ENCODE data around the gene DDX54.

The DDX54 gene

DNA sequence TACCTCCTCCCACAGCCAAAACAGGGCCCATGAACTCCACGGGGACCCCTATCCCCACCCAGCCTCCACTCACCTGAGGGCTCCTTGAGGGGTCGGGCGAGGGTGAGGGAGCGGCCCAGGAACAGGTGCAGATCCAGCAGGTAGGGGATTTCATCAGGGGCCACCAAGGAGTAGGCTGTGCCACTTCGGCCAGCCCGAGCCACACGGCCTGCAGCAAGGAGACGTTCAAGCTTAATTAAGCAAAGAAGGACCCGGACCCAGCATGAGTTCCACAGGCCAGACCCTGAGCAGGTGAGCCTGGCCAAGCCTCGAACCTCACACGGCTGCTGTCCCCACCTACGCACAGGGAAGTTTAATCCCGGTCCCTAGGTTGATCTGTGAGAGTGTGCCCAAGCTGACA is 15.6 kb downstream of the DDX54 start:
- DNase-seq (ENCODE audit: low spot score in 2 of 2): no peak
- Mint-ChIP-seq H3K36me3 (peaks cover 39% of the 10 kb centered on the region), H3K27ac (no peak overlapping the region), H3K4me1 (peaks cover 8% of the 10 kb centered on the region), H3K4me3 (no peak overlapping the region), H3K27me3 (no peaks in the 10 kb centered on the region), H3K9me3 (no peaks in the 10 kb centered on the region)
- no peak for ATAC-seq (ENCODE audit: low read depth)

GRCh38 chr12:113167868-113168267 is 17.4 kb downstream of the DDX54 start:
- H3K4me3 Mint-ChIP-seq: no peak overlapping the region
- H3K27me3 Mint-ChIP-seq: no peaks in the 10 kb centered on the region
- no peaks in the 10 kb centered on the region for H3K9me3 Mint-ChIP-seq
- peaks cover 4% of the 10 kb centered on the region for H3K4me1 Mint-ChIP-seq
- H3K36me3 Mint-ChIP-seq: peaks cover 40% of the 10 kb centered on the region
- DNase-seq (ENCODE audit: low spot score in 2 of 2) (no peak), ATAC-seq (ENCODE audit: low read depth) (no peak)
- no peak overlapping the region for H3K27ac Mint-ChIP-seq

GRCh38 chr12:113165521-113166450 is 19.5 kb downstream of the DDX54 start:
- Mint-ChIP-seq H3K27me3 (no peaks in the 10 kb centered on the region), H3K27ac (no peak overlapping the region), H3K4me3 (no peak overlapping the region), H3K36me3 (peaks cover 30% of the 10 kb centered on the region), H3K4me1 (peaks cover 2% of the 10 kb centered on the region), H3K9me3 (no peaks in the 10 kb centered on the region)
- ATAC-seq (ENCODE audit: low read depth) (no peak), DNase-seq (ENCODE audit: low spot score in 2 of 2) (no peak)

GRCh38 chr12:113164014-113164413 is 21.3 kb downstream of the DDX54 start:
- peaks cover 32% of the 10 kb centered on the region for H3K36me3 Mint-ChIP-seq
- no peaks in the 10 kb centered on the region for H3K9me3 Mint-ChIP-seq
- no peak overlapping the region for H3K4me3 Mint-ChIP-seq
- no peaks in the 10 kb centered on the region for H3K27me3 Mint-ChIP-seq
- peaks cover 2% of the 10 kb centered on the region for H3K4me1 Mint-ChIP-seq
- no peak overlapping the region for H3K27ac Mint-ChIP-seq
- no peak for ATAC-seq (ENCODE audit: low read depth)
- no peak for DNase-seq (ENCODE audit: low spot score in 2 of 2)

GRCh38 chr12:113163030-113163360 is 22.3 kb downstream of the DDX54 start:
- peaks cover 36% of the 10 kb centered on the region for H3K36me3 Mint-ChIP-seq
- H3K9me3 Mint-ChIP-seq: no peaks in the 10 kb centered on the region
- DNase-seq (ENCODE audit: low spot score in 2 of 2) (no peak), ATAC-seq (ENCODE audit: low read depth) (no peak)
- H3K4me3 Mint-ChIP-seq: no peak overlapping the region
- no peak overlapping the region for H3K27ac Mint-ChIP-seq
- peaks cover 2% of the 10 kb centered on the region for H3K4me1 Mint-ChIP-seq
- H3K27me3 Mint-ChIP-seq: no peaks in the 10 kb centered on the region

- Mint-ChIP-seq H3K27ac (no peak overlapping the region), H3K27me3 (no peaks in the 10 kb centered on the region), H3K4me1 (peaks cover 2% of the 10 kb centered on the region), H3K9me3 (no peaks in the 10 kb centered on the region), H3K4me3 (no peak overlapping the region), H3K36me3 (peaks cover 42% of the 10 kb centered on the region)
- no peak for ATAC-seq (ENCODE audit: low read depth)
- no peak for DNase-seq (ENCODE audit: low spot score in 2 of 2)
These were observed 22.9 kb downstream of the DDX54 start for GRCh38 chr12:113162102-113163029.

DNA sequence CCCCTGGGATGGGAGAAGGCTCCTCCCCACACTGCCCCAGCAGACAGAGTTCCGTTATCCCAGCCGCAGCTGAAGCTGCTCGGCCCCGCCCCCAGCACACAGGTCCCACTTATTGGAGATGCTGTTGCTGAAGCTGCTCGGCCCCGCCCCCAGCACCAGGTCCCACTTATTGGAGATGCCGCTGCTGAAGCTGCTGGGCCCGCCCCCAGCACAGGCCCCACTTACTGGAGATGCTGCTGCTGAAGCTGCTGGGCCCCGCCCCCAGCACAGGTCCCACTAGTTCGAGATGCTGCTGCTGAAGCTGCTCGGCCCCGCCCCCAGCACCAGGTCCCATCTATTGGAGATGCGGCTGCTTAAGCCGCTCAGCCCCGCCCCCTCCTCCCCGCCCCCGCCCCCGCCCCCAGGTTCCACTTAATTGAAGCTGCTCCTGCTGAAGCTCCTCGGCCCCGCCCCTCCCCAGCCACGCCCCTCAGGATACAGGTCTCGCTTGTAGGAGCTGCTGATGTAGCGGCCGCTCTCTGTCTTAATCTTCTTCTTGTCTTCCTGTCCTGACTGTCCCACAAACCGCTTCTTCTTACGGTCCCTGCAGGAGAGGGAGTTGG is 23.8 kb downstream of the DDX54 start:
- ATAC-seq (ENCODE audit: low read depth) (peak; percentile 56), DNase-seq (ENCODE audit: low spot score in 2 of 2) (no peak)
- no peak overlapping the region for H3K4me3 Mint-ChIP-seq
- H3K36me3 Mint-ChIP-seq: peaks cover 42% of the 10 kb centered on the region
- no peak overlapping the region for H3K27ac Mint-ChIP-seq
- peaks cover under 1% of the 10 kb centered on the region for H3K27me3 Mint-ChIP-seq
- H3K4me1 Mint-ChIP-seq: peaks cover 2% of the 10 kb centered on the region
- H3K9me3 Mint-ChIP-seq: no peaks in the 10 kb centered on the region

GRCh38 chr12:113159937-113160336 is 25.3 kb downstream of the DDX54 start:
- Mint-ChIP-seq H3K9me3 (no peaks in the 10 kb centered on the region), H3K4me3 (no peak overlapping the region), H3K4me1 (peaks cover 2% of the 10 kb centered on the region), H3K27ac (no peak overlapping the region), H3K36me3 (peaks cover 35% of the 10 kb centered on the region), H3K27me3 (peaks cover 2% of the 10 kb centered on the region)
- no peak for ATAC-seq (ENCODE audit: low read depth)
- DNase-seq (ENCODE audit: low spot score in 2 of 2): no peak

DNA sequence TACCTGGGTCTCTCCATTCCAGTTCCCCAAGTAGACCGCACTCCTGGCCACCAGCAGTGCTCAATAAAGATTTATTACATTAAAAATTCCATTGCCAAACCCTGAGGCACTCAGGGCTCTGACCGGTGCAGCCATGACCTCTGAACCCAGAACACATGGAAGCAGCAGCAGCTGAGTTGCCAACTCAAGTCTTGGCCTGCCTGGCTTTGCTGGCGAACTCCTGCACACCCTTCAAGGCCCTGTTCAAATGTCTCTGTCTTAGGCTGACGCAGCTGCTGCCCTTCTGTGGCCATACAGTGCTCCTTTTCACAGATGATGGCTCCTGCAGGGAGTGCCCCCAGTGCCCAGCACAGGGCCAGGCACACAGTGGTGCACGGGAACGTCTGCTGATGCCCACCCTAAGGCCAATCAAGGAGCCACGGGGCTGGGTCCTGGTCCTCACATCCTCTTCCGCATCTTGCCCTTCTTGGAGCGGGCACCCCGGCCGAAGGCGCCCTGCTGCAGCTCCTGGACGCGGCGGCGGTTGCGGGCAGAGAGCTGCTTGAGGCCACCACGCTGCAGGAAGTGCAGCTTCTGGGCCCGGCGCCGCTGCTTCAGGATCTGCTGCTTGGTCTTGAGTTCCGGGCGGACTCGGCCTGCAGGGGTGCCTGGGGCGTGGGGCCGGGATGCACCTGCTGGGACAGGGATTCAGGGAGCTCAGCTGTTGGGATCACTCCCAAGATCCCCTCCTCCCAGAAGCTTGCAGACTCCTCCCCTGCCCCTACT is 26.7 kb downstream of the DDX54 start:
- H3K9me3 Mint-ChIP-seq: no peaks in the 10 kb centered on the region
- no peak overlapping the region for H3K27ac Mint-ChIP-seq
- H3K4me1 Mint-ChIP-seq: peaks cover 5% of the 10 kb centered on the region
- ATAC-seq (ENCODE audit: low read depth) (no peak), DNase-seq (ENCODE audit: low spot score in 2 of 2) (no peak)
- H3K27me3 Mint-ChIP-seq: peaks cover 3% of the 10 kb centered on the region
- no peak overlapping the region for H3K4me3 Mint-ChIP-seq
- H3K36me3 Mint-ChIP-seq: peaks cover 33% of the 10 kb centered on the region

GRCh38 chr12:113157218-113157859 is 27.9 kb downstream of the DDX54 start:
- peaks cover 27% of the 10 kb centered on the region for H3K36me3 Mint-ChIP-seq
- ATAC-seq (ENCODE audit: low read depth) (no peak), DNase-seq (ENCODE audit: low spot score in 2 of 2) (no peak)
- no peak overlapping the region for H3K27ac Mint-ChIP-seq
- peaks cover 6% of the 10 kb centered on the region for H3K27me3 Mint-ChIP-seq
- no peaks in the 10 kb centered on the region for H3K9me3 Mint-ChIP-seq
- H3K4me1 Mint-ChIP-seq: peaks cover 12% of the 10 kb centered on the region
- no peak overlapping the region for H3K4me3 Mint-ChIP-seq

DNA sequence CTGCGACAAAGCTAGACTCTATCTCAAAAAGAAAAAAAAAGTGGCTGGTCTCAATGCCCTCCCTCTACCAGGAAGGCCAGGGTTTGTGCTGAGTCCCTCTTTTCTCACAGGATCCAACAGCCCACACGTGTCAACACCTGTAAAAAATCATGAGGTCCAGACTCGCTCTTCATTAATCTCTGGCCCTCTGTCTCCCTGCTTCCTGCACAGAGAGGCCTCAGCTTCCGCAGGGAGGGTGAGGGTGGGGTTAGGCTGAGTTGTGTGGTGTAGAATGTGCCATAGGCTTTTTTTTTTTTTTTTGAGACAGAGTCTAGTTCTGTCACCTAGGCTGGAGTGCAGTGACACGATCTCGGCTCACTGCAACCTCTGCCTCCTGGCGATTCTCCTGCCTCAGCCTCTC is 29.6 kb downstream of the DDX54 start:
- H3K4me3 Mint-ChIP-seq: no peak overlapping the region
- no peak for DNase-seq (ENCODE audit: low spot score in 2 of 2)
- no peak overlapping the region for H3K27ac Mint-ChIP-seq
- H3K4me1 Mint-ChIP-seq: peaks cover 13% of the 10 kb centered on the region
- H3K9me3 Mint-ChIP-seq: no peaks in the 10 kb centered on the region
- H3K36me3 Mint-ChIP-seq: peaks cover 20% of the 10 kb centered on the region
- peaks cover 13% of the 10 kb centered on the region for H3K27me3 Mint-ChIP-seq
- ATAC-seq (ENCODE audit: low read depth): no peak

- H3K36me3 Mint-ChIP-seq: peaks cover 16% of the 10 kb centered on the region
- DNase-seq (ENCODE audit: low spot score in 2 of 2) (no peak), ATAC-seq (ENCODE audit: low read depth) (no peak)
- H3K4me3 Mint-ChIP-seq: no peak overlapping the region
- no peak overlapping the region for H3K27ac Mint-ChIP-seq
- H3K9me3 Mint-ChIP-seq: no peaks in the 10 kb centered on the region
- H3K4me1 Mint-ChIP-seq: peaks cover 13% of the 10 kb centered on the region
- H3K27me3 Mint-ChIP-seq: peaks cover 17% of the 10 kb centered on the region
These were observed 30.2 kb downstream of the DDX54 start for GRCh38 chr12:113155060-113155459.

DNA sequence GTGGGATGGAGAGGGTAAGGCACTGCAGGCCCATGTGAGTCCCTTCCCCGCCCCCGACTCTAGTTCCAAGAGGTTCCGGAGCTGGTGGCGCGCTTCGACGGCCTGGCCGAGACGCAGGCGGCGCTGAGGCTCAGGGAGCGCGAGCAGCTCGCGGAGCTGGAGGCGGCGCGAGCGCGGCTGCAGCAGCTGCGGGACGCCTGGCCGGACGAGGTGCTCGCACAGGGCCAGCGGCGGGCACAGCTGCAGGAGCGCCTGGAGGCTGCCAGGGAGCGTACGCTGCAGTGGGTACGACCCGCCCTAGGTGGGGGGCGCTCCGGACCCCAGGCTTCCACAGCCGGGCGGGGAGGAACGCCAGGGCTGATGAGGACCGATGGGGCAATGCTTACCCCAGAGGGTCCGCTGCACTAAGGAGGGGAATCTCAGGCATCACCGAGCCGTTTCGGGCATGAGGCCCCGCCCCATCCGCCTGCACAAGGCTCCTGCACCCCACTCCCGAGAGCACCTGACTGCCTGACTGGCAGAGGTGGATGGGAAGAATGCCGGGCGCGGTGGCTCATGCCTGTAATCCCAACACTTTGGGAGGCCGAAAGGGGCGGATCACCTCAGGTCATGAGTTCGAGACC is 30.8 kb downstream of the DDX54 start:
- H3K4me3 Mint-ChIP-seq: peak overlapping the region; percentile 67

More for the DNA sequence above, 30.8 kb downstream of the DDX54 start:
- ATAC-seq (ENCODE audit: low read depth) (no peak), DNase-seq (ENCODE audit: low spot score in 2 of 2) (no peak)
- Mint-ChIP-seq H3K9me3 (no peaks in the 10 kb centered on the region), H3K36me3 (peaks cover 14% of the 10 kb centered on the region), H3K27me3 (peaks cover 17% of the 10 kb centered on the region), H3K4me1 (peaks cover 13% of the 10 kb centered on the region), H3K27ac (no peak overlapping the region)

Data from memory B cell (primary cell).